ENCODE data around the gene TCN2.

DNA sequence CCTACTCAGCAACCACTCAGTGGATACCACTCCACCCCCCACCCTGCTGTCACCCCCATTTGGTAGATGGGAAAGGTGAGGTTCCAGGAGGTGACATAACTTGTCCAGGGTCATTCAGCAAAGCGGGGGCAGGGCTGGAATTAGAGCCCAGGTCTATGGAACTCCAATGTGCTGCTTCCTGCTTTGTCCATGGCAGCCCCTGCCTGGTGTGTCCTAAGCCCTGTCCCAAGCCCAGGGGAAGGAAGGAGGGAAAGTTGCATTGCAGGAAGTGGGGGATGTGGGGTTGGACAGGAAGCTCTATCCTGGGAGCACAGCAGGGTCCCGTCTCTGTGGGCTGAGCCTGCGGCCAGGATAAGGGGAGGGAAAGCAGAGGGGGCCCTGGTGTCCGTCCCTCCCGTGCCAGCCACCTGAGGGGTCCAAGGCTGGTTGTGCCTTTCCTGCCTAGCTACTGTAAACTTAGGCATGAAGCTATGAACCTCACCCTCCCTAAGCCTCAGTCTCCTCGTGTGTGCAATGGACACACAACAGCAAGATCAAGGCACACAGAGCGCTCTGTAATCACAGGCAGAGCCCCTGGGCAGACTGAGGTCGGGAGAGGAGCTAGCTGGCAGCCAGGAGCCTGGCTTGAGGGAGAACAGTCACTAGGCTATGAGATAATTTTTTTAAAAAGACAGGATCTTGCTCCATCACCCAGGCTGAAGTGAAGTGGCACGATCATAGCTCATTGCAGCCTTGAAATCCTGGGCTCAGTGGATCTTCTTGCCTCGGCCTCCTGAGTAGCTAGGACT is 45.4 kb upstream of the TCN2 start:
- TF ChIP-seq, protein P1, sequence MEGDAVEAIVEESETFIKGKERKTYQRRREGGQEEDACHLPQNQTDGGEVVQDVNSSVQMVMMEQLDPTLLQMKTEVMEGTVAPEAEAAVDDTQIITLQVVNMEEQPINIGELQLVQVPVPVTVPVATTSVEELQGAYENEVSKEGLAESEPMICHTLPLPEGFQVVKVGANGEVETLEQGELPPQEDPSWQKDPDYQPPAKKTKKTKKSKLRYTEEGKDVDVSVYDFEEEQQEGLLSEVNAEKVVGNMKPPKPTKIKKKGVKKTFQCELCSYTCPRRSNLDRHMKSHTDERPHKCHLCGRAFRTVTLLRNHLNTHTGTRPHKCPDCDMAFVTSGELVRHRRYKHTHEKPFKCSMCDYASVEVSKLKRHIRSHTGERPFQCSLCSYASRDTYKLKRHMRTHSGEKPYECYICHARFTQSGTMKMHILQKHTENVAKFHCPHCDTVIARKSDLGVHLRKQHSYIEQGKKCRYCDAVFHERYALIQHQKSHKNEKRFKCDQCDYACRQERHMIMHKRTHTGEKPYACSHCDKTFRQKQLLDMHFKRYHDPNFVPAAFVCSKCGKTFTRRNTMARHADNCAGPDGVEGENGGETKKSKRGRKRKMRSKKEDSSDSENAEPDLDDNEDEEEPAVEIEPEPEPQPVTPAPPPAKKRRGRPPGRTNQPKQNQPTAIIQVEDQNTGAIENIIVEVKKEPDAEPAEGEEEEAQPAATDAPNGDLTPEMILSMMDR (conservative IDR thresholded peaks at IDR 0.05; ENCODE audit: low read depth, low read length) = no peak
- no peak for TF ChIP-seq EZH2 (IDR thresholded peaks at IDR 0.05; ENCODE audit: borderline replicate concordance, low read depth, low read length, poor library complexity, severe bottlenecking)

Data from A673 (cell line).